Measurements from ENCODE around the gene AP1S3. TPM values are rescaled to one million over a fixed set of nuclear protein-coding genes. Genes with fewer than 3 reads are reported as not detected.
A peak's percentile ranks its signal among the peaks of the same experiment; 100 is the strongest.

AP1S3 gene
- total and polyA plus RNA-seq, 4 experiments from 2014 or later = 0.96 to 2.6 (median 1.2) TPM

DNA sequence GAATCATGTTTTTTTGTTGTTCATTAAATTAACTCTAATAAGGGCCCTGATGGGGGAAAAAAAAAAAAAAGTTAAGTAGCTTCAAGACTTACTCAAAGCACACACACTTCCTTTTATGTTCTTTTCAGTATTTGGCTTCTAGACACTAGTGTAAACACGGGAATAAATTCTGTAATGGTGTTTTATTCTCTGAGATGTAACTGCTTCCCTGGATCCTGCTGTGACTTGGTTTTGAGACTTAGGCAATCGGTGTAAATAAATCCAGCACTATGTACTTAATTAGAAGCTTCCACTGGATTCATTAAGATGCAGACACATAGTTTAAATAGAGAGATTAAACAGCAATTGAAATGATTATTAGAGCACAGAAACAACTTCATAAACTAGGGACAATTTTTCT, 26.1 kb upstream of the AP1S3 start:
- DNase-seq = no peak
- no peaks in the 10 kb centered on the region for H3K36me3 Mint-ChIP-seq
- Histone ChIP-seq H3K27me3 (ENCODE audit: insufficient read depth, low read length) (no peaks in the 10 kb centered on the region), H3K9me3 (ENCODE audit: control insufficient read depth in 1 of 2, low read length in 2 of 2) (no peaks in the 10 kb centered on the region), H3K36me3 (ENCODE audit: insufficient read depth, low read length) (no peaks in the 10 kb centered on the region), H3K27ac (ENCODE audit: low read depth, low read length) (no peak overlapping the region), H3K4me1 (ENCODE audit: insufficient read depth, low read length) (peaks cover 24% of the 10 kb centered on the region), H3K4me3 (ENCODE audit: low read length in 2 of 2) (no peak overlapping the region)
- peak overlapping the region in 1 of 7 donors; percentile 1 for H3K27ac Mint-ChIP-seq
- CTCF ChIA-PET (ENCODE audit: partially characterized antibody) = no interaction called here
- no peaks in the 10 kb centered on the region for H3K9me3 Mint-ChIP-seq
- H3K4me1 Mint-ChIP-seq = peaks cover 18 to 25% (median 21%) of the 10 kb centered on the region in 4 donors
- POLR2A ChIA-PET (ENCODE audit: partially characterized antibody) = no interaction called here
- no peak overlapping the region for H3K4me3 Mint-ChIP-seq
- intact Hi-C loops (cut with micrococcal nuclease) = no loop called here
- H3K27me3 Mint-ChIP-seq = no peaks in the 10 kb centered on the region

GRCh38 chr2:223860809-223861738, 23.7 kb upstream of the AP1S3 start:
- peaks cover 17% of the 10 kb centered on the region for H3K4me1 ChIP-seq (ENCODE audit: insufficient read depth, low read length)
- ChIA-PET POLR2A (ENCODE audit: partially characterized antibody) (no interaction called here), CTCF (ENCODE audit: partially characterized antibody) (no interaction called here)
- H3K36me3 Mint-ChIP-seq = peaks cover 0 to 2% of the 10 kb centered on the region in 2 donors
- H3K27me3 Mint-ChIP-seq = no peaks in the 10 kb centered on the region
- H3K9me3 Mint-ChIP-seq = no peaks in the 10 kb centered on the region
- no peak overlapping the region for H3K4me3 ChIP-seq (ENCODE audit: low read length in 2 of 2)
- H3K4me3 Mint-ChIP-seq = no peak overlapping the region
- H3K27ac ChIP-seq (ENCODE audit: low read depth, low read length) = no peak overlapping the region
- H3K9me3 ChIP-seq (ENCODE audit: control insufficient read depth in 1 of 2, low read length in 2 of 2) = no peaks in the 10 kb centered on the region
- intact Hi-C loops (cut with micrococcal nuclease) = no loop called here
- H3K36me3 ChIP-seq (ENCODE audit: insufficient read depth, low read length) = no peaks in the 10 kb centered on the region
- DNase-seq = no peak
- H3K4me1 Mint-ChIP-seq = peaks cover 13 to 17% (median 15%) of the 10 kb centered on the region in 4 donors
- H3K27ac Mint-ChIP-seq = no peak overlapping the region
- H3K27me3 ChIP-seq (ENCODE audit: insufficient read depth, low read length) = no peaks in the 10 kb centered on the region

- CTCF ChIA-PET (ENCODE audit: partially characterized antibody) = no interaction called here
- intact Hi-C loops (cut with micrococcal nuclease) = no loop called here
- no peak overlapping the region for H3K4me3 Mint-ChIP-seq
- Histone ChIP-seq H3K36me3 (ENCODE audit: insufficient read depth, low read length) (no peaks in the 10 kb centered on the region), H3K4me3 (ENCODE audit: low read length in 2 of 2) (no peak overlapping the region), H3K27me3 (ENCODE audit: insufficient read depth, low read length) (no peaks in the 10 kb centered on the region), H3K27ac (ENCODE audit: low read depth, low read length) (no peak overlapping the region), H3K4me1 (ENCODE audit: insufficient read depth, low read length) (no peaks in the 10 kb centered on the region), H3K9me3 (ENCODE audit: control insufficient read depth in 1 of 2, low read length in 2 of 2) (no peaks in the 10 kb centered on the region)
- H3K4me1 Mint-ChIP-seq = no peaks in the 10 kb centered on the region
- H3K36me3 Mint-ChIP-seq = peaks cover 0 to 5% of the 10 kb centered on the region in 2 donors
- no peaks in the 10 kb centered on the region for H3K9me3 Mint-ChIP-seq
- H3K27me3 Mint-ChIP-seq = no peaks in the 10 kb centered on the region
- POLR2A ChIA-PET (ENCODE audit: partially characterized antibody) = no interaction called here
- no peak for DNase-seq
- H3K27ac Mint-ChIP-seq = no peak overlapping the region
These were observed 21.7 kb upstream of the AP1S3 start for GRCh38 chr2:223859070-223859469.

- H3K4me3 Mint-ChIP-seq = no peak overlapping the region
- ChIA-PET CTCF (ENCODE audit: partially characterized antibody) (no interaction called here), POLR2A (ENCODE audit: partially characterized antibody) (no interaction called here)
- peaks cover 5 to 8% of the 10 kb centered on the region in 2 donors for H3K36me3 Mint-ChIP-seq
- H3K4me3 ChIP-seq (ENCODE audit: low read length in 2 of 2) = no peak overlapping the region
- H3K9me3 Mint-ChIP-seq = no peaks in the 10 kb centered on the region
- H3K9me3 ChIP-seq (ENCODE audit: control insufficient read depth in 1 of 2, low read length in 2 of 2) = no peaks in the 10 kb centered on the region
- H3K27ac ChIP-seq (ENCODE audit: low read depth, low read length) = no peak overlapping the region
- H3K27me3 Mint-ChIP-seq = no peaks in the 10 kb centered on the region
- no peak for DNase-seq
- H3K4me1 ChIP-seq (ENCODE audit: insufficient read depth, low read length) = no peaks in the 10 kb centered on the region
- H3K27ac Mint-ChIP-seq = no peak overlapping the region
- H3K27me3 ChIP-seq (ENCODE audit: insufficient read depth, low read length) = no peaks in the 10 kb centered on the region
- peaks cover 0 to 6% (median 2%) of the 10 kb centered on the region in 4 donors for H3K4me1 Mint-ChIP-seq
- intact Hi-C loops (cut with micrococcal nuclease) = no loop called here
- no peaks in the 10 kb centered on the region for H3K36me3 ChIP-seq (ENCODE audit: insufficient read depth, low read length)
These were observed 19.2 kb upstream of the AP1S3 start for GRCh38 chr2:223856584-223856983.

GRCh38 chr2:223856021-223856420, 18.6 kb upstream of the AP1S3 start:
- no peak overlapping the region for H3K27ac ChIP-seq (ENCODE audit: low read depth, low read length)
- H3K4me3 ChIP-seq (ENCODE audit: low read length in 2 of 2) = no peak overlapping the region
- no peak overlapping the region for H3K4me3 Mint-ChIP-seq
- ChIA-PET POLR2A (ENCODE audit: partially characterized antibody) (no interaction called here), CTCF (ENCODE audit: partially characterized antibody) (no interaction called here)
- H3K27me3 Mint-ChIP-seq = no peaks in the 10 kb centered on the region
- no peak overlapping the region for H3K27ac Mint-ChIP-seq
- no peak for DNase-seq
- no peaks in the 10 kb centered on the region for H3K36me3 ChIP-seq (ENCODE audit: insufficient read depth, low read length)
- no peaks in the 10 kb centered on the region for H3K9me3 Mint-ChIP-seq
- peaks cover 9 to 13% of the 10 kb centered on the region in 2 donors for H3K36me3 Mint-ChIP-seq
- intact Hi-C loops (cut with micrococcal nuclease) = no loop called here
- H3K4me1 Mint-ChIP-seq = peaks cover 0 to 12% (median 5%) of the 10 kb centered on the region in 4 donors
- no peaks in the 10 kb centered on the region for H3K4me1 ChIP-seq (ENCODE audit: insufficient read depth, low read length)
- H3K9me3 ChIP-seq (ENCODE audit: control insufficient read depth in 1 of 2, low read length in 2 of 2) = no peaks in the 10 kb centered on the region
- H3K27me3 ChIP-seq (ENCODE audit: insufficient read depth, low read length) = no peaks in the 10 kb centered on the region

GRCh38 chr2:223855426-223855825, 18.0 kb upstream of the AP1S3 start:
- Histone ChIP-seq H3K27me3 (ENCODE audit: insufficient read depth, low read length) (no peaks in the 10 kb centered on the region), H3K36me3 (ENCODE audit: insufficient read depth, low read length) (no peaks in the 10 kb centered on the region), H3K27ac (ENCODE audit: low read depth, low read length) (no peak overlapping the region), H3K9me3 (ENCODE audit: control insufficient read depth in 1 of 2, low read length in 2 of 2) (no peaks in the 10 kb centered on the region), H3K4me3 (ENCODE audit: low read length in 2 of 2) (no peak overlapping the region), H3K4me1 (ENCODE audit: insufficient read depth, low read length) (no peaks in the 10 kb centered on the region)
- Mint-ChIP-seq H3K36me3 (peaks cover 10 to 19% of the 10 kb centered on the region in 2 donors), H3K4me1 (peaks cover 0 to 15% (median 9%) of the 10 kb centered on the region in 4 donors), H3K9me3 (no peaks in the 10 kb centered on the region), H3K27me3 (no peaks in the 10 kb centered on the region), H3K27ac (no peak overlapping the region), H3K4me3 (no peak overlapping the region)
- POLR2A ChIA-PET (ENCODE audit: partially characterized antibody) = no interaction called here
- intact Hi-C loops (cut with micrococcal nuclease) = no loop called here
- CTCF ChIA-PET (ENCODE audit: partially characterized antibody) = no interaction called here
- DNase-seq = no peak

DNA sequence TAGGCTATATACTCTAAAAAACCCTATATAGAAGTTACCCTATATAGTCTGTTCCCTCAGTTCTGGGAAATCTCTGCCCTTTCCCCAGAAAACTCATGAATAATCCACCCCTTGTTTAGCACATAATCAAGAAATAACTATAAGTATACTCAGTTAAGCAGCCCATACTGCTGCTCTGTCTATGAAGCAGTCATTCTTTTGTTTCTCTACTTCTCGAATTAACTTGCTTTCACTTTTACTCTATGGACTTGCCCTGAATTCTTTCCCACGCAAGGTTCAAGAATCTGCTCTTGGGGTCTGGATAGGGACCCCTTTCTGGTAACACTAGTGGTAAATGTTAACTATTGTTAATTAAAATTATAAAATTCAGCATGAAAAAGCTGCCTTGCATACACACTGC, 17.4 kb upstream of the AP1S3 start:
- Histone ChIP-seq H3K36me3 (ENCODE audit: insufficient read depth, low read length) (no peaks in the 10 kb centered on the region), H3K27ac (ENCODE audit: low read depth, low read length) (no peak overlapping the region), H3K4me1 (ENCODE audit: insufficient read depth, low read length) (no peaks in the 10 kb centered on the region), H3K9me3 (ENCODE audit: control insufficient read depth in 1 of 2, low read length in 2 of 2) (no peaks in the 10 kb centered on the region), H3K4me3 (ENCODE audit: low read length in 2 of 2) (no peak overlapping the region), H3K27me3 (ENCODE audit: insufficient read depth, low read length) (no peaks in the 10 kb centered on the region)
- intact Hi-C loops (cut with micrococcal nuclease) = no loop called here
- Mint-ChIP-seq H3K4me3 (no peak overlapping the region), H3K27ac (no peak overlapping the region), H3K4me1 (peaks cover 0 to 15% (median 9%) of the 10 kb centered on the region in 4 donors), H3K36me3 (peaks cover 10 to 23% of the 10 kb centered on the region in 2 donors), H3K27me3 (no peaks in the 10 kb centered on the region), H3K9me3 (peaks cover 0 to 4% (median 0%) of the 10 kb centered on the region in 8 donors)
- no peak for DNase-seq
- CTCF ChIA-PET (ENCODE audit: partially characterized antibody) = no interaction called here
- POLR2A ChIA-PET (ENCODE audit: partially characterized antibody) = no interaction called here

Measured in CD4-positive, alpha-beta memory T cell (primary cell).